ENCODE data around the gene INTS6L.

The INTS6L gene

DNA sequence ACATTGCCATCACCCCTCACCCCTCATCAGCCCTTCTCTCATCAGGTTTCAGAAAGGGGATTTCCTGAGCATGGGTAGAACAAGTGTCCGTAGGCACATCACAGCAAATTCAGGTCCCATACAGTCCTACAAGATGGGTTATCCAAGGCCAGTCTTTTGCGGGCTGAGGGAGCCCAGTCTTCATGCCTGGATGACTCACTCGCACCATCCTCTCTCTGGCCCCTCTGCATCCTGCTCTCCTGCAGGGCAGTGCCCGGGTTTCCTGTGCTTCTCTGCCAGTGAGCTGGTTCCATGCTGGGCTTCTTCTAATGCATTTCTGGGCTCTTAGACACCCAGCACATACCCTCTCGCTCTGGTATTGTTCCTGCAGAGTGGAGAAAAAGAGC is 7.3 kb upstream of the INTS6L start:
- no peak for TF ChIP-seq GATA2 (IDR thresholded peaks at IDR 0.05; ENCODE audit: low read depth, low read length)
- TF ChIP-seq GATA3 (IDR thresholded peaks at IDR 0.05; ENCODE audit: low read depth, low read length), result no peak

DNA sequence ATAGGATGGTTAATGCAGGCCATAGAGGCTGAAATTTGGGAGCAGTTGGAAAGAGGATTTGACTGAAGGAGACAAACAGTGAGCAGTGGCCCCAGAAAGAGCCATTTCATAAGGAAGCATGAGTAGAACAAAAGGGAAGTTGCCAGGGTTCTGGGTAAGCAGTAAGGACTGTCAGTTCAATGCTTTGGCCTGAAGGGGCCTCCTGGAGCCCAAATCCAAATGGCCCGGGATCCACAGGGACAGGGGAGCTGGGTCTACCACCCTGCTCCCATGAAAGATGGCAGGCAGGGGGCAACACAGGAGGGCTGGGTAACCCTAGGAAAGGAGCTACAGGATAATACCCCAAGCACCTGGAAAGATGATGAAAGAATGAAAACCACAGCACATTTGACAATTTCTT is 4.1 kb upstream of the INTS6L start:
- TF ChIP-seq GATA2 (IDR thresholded peaks at IDR 0.05; ENCODE audit: low read depth, low read length) (no peak), GATA3 (IDR thresholded peaks at IDR 0.05; ENCODE audit: low read depth, low read length) (no peak)

DNA sequence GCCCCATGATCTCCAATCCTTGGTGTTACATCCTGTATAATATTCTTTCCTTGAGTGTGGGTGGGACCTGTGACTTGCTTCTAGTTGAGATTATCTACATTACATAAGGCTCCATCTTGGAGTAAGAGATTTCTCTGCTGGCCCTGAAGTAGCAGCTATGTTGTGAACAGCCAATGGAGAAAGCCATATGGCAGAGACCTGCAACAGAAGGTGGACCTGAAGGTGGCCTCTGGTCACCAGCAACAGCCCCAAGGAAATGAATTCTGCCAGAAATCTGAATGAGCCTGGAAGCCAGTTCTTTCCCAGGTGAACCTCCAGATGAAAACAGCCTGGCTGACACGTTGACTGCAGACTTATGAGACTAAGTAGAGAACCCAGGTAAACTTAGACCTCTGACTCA is 2.3 kb upstream of the INTS6L start:
- TF ChIP-seq GATA3 (IDR thresholded peaks at IDR 0.05; ENCODE audit: low read depth, low read length), result no peak
- TF ChIP-seq GATA2 (IDR thresholded peaks at IDR 0.05; ENCODE audit: low read depth, low read length), result no peak

DNA sequence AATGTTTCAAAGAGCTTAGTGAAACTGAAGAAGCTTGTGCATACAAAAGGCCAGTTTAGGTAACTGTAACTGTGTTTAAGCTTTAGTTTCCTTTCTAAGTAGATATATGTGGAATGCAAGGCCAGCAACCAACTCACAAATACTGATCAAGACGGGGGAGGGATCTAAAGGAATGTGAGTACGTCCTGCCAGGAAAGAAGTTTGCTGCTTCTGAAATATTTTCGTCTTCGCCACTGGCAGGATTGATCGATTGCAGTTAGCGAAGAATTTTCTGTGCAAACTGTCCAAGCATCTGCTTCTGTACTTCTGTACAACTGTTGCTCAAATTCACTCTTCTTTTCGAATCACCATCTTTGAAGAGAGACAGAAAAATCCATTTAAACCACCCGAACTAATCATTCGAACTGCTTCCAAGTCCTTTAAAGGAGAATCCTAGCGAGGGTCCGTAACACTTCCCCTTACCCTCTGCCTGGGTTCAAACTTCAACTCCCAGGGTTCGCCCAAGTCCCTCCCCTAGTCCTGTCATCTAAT is 373 bp upstream of the INTS6L start:
- no peak for TF ChIP-seq GATA3 (IDR thresholded peaks at IDR 0.05; ENCODE audit: low read depth, low read length)
- TF ChIP-seq GATA2 (IDR thresholded peaks at IDR 0.05; ENCODE audit: low read depth, low read length), result no peak

DNA sequence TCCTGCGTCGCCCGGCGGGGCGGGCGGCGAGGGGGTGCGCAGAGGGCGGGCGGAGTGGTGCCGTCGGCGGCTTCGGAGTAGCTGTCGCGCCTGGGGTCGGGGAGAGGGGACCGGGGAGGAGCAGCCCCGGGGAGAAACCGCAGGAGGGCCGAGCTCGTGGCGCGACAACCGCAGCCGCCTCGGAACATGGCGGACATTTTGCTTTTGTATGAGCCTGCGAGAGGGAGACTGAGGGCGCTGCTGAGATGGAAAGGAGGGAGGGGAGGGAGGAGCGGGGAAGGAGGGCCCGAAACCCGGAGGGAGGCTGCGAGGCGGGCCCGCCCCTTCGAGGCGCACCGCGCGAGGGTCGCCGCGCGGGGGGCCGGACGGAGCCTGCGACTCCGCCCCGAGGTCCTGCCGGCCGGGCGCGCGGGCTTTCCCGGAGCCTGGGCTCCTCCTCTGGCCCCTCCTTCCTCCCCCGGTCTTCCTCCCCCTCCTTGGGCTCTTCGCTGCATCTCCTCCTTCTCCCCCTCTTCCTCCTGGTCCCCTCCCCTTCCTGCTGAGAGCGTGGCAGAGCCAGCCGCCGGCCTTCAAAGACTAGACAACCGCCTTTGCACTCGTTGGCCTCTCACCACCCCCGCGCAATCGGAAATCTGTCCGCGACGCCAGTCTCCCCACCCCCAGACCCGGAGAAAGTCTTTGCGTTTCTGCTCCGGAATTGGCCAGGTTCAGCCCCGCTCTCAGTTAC is 1.1 kb downstream of the INTS6L start:
- no peak for TF ChIP-seq GATA3 (IDR thresholded peaks at IDR 0.05; ENCODE audit: low read depth, low read length)
- no peak for TF ChIP-seq GATA2 (IDR thresholded peaks at IDR 0.05; ENCODE audit: low read depth, low read length)

DNA sequence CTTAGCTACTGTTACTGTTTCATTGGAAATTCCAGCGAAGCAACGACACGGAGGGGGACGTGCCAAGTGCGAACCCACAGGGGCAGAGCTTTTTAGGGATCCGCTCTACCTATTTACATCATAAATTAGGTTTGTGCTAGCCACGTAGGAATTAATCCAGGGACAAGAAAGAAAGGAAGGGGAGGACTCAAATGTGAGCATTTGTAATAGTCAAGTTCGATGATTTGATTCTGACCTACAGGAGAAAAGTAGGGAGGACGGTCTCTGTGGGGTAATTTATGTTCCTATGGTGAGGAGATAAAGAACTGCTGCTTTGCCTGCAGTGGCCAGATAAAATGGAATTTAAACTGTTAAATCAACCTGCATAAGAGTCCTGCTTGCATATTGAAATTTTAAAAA is 1.7 kb downstream of the INTS6L start:
- TF ChIP-seq GATA3 (IDR thresholded peaks at IDR 0.05; ENCODE audit: low read depth, low read length) (no peak), GATA2 (IDR thresholded peaks at IDR 0.05; ENCODE audit: low read depth, low read length) (no peak)

DNA sequence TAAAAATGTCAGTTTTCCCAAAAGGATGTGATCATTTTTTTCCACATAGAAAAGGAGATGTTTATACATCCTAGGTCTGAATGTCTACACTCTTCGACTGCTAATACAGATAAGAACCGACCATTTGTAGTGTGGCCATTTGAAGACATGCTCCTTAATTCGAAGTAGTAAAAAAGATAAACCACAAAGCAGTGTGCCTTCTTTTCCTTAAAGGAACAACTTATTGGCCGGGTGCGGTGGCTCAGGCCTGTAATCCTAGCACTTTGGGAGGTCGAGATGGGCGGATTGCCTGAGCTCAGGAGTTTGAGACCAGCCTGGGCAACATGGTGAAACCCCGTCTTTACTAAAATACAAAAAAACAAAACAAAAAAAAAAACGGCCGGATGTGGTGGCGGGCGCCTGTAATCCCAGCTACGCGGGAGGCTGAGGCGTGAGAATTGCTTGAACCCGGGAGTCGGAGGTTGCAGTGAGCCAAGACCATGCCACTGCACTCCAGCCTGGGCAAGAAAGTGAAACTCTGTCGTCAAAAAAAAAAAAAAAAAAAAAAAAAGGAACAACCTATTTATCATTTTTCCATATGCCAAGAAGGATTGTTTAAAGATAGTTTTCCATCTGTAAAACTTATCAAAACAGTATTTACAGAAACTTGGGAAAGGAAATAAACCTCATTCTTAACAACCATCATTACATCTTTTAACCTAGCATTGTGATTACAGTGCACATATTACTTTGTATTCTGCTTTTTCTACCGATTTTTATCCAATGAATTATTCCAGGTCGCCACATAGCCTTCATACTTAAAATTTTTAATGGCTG is 2.6 kb downstream of the INTS6L start:
- TF ChIP-seq GATA2 (IDR thresholded peaks at IDR 0.05; ENCODE audit: low read depth, low read length), result no peak

DNA sequence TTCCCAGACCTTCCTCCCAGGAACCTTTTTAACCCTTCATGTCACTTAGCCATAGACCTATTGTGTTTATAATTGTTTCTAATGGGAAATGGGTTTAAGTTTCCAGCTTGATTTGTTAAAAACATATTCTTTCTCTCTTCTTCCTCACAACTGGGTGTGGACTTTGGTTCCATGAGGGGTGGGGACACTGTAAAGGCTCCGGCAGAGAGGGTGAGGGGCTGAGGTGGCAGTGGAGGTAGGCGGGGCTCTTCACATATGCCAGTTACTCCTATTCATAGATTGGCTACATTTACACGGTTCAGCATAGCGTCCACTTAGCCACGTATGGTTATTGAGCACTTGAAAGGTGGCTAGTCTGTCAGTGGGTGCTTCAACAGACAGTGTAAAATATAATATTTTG is 7.8 kb downstream of the INTS6L start:
- TF ChIP-seq GATA3 (IDR thresholded peaks at IDR 0.05; ENCODE audit: low read depth, low read length) (no peak), GATA2 (IDR thresholded peaks at IDR 0.05; ENCODE audit: low read depth, low read length) (no peak)

DNA sequence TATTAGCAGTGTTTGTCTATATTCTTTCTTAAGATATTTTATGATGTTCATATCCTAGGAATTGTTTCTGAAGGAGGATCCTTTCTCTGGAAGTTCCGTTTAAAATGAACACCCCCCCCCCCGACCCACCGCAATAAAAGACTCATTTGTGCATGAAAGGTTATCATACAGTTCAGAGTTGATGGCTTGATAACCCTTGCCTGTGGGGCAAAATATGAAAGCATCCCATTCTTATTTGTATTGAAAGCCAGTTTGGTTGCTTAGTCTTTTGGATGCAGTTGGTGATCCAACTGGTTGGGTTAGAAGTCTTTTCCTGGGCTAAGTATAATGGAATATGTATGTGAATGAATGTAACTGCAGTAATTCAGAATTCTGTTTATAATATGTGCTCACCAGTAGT is 8.3 kb downstream of the INTS6L start:
- TF ChIP-seq GATA2 (IDR thresholded peaks at IDR 0.05; ENCODE audit: low read depth, low read length), result no peak
- TF ChIP-seq GATA3 (IDR thresholded peaks at IDR 0.05; ENCODE audit: low read depth, low read length), result no peak

DNA sequence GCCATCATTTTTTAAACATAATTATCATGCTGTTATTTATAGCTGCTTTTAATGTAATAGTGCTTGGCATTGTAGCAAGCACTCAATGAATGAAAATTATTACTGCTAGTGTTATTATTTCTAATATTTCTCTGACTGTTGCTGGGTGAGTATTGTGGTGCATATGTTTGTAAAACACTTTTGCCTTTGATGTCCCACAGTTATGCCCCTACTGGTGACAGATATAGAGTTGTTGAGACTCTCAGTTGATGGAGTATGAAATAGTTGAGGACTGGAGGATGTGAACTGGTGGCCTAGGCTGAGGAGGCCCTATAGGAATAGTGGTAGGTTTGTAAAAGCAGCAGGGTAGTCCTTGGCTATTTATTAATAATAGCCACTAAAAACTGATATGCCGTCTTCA is 9.6 kb downstream of the INTS6L start:
- TF ChIP-seq GATA2 (IDR thresholded peaks at IDR 0.05; ENCODE audit: low read depth, low read length) (no peak), GATA3 (IDR thresholded peaks at IDR 0.05; ENCODE audit: low read depth, low read length) (no peak)

DNA sequence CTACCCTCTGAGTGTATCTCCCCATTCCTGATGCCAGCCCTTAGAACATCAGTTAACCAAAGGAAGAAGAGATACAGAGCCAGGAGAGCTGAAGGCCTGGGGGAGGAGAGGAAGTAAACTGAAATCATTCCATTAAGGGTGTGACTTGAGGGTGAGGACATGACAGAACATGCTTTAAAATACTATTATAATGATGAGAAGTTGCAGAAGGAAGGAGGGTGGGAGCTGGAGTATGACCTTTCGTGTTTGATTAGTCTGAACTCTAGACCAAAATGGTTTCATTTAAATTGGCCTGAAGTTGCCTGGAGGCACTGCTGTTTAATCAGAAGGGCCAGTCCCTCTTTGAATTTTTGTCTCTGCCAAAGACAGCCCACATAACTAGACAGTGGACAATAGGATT is 11.4 kb downstream of the INTS6L start:
- TF ChIP-seq GATA2 (IDR thresholded peaks at IDR 0.05; ENCODE audit: low read depth, low read length) (no peak), GATA3 (IDR thresholded peaks at IDR 0.05; ENCODE audit: low read depth, low read length) (no peak)

DNA sequence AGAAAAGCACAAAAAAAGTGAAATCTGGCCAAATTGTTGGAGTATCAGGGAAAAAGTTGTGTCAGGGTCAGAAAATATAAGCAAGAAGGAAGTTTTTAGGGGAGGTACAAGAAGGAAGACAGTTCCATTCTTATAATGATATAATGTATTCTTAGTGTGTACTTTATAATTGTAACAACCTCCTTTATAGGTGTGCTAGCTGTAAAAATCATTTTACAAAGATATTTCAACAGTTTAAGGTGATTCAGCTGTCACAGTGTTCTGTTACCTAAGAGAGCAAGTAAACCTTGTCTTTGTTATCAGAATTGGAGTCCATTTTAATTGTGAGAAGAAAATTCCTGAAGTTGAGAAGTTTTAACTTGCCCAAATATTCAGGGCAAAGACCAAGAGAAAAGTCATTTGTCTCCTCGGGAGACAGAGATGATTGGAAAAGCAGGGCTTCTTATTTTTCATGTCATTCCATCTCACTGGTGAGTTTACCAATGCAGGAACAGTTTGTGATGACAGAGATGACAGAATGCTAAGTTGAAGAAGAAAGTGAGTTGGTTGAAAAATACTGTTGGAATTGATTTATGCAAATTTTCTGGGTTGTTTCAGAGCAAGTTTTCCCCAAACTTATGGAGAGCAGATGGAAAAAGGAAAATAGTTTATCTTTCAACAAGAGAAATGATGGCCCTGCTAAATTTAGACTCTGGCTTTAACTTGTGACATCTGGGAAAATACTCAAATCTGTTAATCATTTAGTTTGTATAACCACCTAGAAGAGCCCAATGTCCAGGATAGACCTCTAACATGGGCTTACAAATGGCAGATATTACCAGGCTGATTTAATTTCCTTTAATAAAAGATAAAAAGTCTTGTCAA is 14.8 kb downstream of the INTS6L start:
- TF ChIP-seq GATA3 (IDR thresholded peaks at IDR 0.05; ENCODE audit: low read depth, low read length), result no peak
- no peak for TF ChIP-seq GATA2 (IDR thresholded peaks at IDR 0.05; ENCODE audit: low read depth, low read length)

DNA sequence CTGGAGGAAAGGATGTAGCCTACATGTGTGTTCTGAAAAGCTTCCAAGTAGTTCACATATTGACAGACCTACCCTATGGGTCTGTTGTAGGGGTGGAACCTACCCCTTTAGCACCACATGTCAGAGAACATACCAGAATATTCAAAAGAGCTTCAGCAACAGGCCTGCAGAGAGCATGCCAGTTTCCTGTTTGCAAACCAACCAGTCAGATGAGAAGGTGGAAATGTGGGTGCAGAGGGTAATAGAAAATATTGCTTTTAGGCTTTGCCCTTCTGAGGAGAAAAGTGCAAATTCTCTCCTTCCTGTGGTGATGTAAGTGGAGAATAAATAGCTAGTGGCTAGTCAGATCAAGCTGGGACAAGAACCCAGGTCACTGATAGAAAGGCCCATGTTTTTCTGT is 16.4 kb downstream of the INTS6L start:
- no peak for TF ChIP-seq GATA2 (IDR thresholded peaks at IDR 0.05; ENCODE audit: low read depth, low read length)
- TF ChIP-seq GATA3 (IDR thresholded peaks at IDR 0.05; ENCODE audit: low read depth, low read length), result no peak

DNA sequence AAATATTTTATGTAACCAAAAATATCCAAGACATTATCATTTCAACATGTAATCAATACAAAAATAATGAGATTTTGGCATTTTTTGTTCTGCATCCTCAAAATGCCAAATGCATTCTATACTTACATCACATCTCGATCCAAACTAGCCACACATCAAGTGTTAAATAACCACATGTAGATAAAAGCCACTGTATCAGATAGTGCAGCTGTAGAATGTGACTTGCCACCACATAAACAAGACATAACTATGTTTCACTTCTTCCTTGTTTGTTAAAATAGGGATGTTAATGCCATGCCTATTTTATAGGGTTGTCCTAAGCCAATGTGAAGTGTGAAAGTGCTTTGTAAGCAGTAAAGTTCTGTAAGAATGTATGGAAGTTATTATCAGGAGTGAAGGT is 20.9 kb downstream of the INTS6L start:
- TF ChIP-seq GATA3 (IDR thresholded peaks at IDR 0.05; ENCODE audit: low read depth, low read length), result no peak
- TF ChIP-seq GATA2 (IDR thresholded peaks at IDR 0.05; ENCODE audit: low read depth, low read length), result no peak

Measured in SH-SY5Y (cell line).